CD4-positive, alpha-beta T cell treated with Interleukin-12 subunit alpha and Interleukin-12 subunit beta, for 1 hour (primary cell): Measurements from ENCODE around the gene TRIM33.

ENCODE experiments used
- DNase-seq: peaks from one replicate; pipeline ENCODE4 v3.0.0-alpha.2; 2020

Gene TRIM33

DNA sequence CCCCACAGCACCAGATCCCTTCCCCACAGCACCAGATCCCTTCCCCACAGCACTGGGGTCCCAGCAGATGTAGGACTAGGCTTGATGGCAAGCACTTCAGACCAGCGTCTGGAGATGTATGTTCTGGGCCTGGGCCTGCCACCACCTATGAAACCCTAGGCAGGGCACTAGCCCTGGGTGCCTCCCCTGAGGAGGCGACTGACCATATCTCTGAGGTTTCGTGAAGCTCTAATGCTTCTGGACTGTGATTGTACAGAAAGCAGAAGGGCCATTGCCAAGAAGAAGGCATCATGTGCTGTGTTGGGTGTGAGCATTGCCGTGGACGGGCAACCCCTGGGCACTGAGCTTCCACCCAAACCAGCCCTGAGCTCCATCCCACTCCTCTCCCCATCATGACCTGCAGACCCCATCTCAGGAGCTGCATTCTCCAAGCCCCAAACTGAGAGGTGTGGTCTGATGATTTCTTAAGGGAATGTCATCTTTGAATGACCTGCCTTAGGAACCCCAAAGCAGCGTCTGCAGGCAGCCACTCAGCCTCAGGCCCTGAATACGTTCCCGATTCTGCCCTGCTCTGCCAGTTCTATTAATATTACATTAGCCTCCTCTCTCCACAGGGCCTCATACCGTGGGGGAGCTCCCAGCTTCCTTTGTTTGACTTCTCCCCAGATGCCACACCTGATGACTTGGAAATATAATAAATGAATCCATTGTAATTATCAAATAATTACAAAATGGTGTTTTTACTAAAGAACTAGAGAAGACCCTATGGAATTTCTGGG is 163.4 kb downstream of the TRIM33 start:
- no peak for DNase-seq

DNA sequence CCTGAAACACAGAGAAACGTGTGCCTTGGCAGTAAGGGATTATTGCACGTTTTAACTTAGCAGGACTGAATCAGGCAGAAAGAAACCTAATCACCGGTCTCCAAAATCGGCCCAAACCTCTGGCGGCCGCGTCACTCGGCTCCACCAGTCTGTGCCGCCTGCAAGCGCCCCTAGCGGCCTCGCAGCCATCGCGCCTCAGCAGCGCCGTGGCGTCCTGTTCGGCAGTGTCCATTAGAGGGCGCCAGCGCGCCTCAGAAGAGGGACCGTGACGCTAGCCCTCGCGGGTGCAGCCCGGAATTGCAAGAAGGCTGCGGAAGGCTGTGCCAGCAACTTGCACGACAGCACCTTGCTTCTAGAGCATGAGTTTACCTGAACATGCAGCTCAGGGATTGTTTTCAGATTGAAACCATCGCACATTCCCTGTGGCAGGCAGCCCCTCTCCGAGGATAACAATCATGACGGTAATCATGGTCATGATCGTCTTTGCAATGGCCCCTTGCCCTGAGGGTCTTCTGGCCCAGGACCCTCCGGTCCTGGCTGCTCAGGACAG is 164.4 kb downstream of the TRIM33 start:
- DNase-seq: peak; percentile 97

DNA sequence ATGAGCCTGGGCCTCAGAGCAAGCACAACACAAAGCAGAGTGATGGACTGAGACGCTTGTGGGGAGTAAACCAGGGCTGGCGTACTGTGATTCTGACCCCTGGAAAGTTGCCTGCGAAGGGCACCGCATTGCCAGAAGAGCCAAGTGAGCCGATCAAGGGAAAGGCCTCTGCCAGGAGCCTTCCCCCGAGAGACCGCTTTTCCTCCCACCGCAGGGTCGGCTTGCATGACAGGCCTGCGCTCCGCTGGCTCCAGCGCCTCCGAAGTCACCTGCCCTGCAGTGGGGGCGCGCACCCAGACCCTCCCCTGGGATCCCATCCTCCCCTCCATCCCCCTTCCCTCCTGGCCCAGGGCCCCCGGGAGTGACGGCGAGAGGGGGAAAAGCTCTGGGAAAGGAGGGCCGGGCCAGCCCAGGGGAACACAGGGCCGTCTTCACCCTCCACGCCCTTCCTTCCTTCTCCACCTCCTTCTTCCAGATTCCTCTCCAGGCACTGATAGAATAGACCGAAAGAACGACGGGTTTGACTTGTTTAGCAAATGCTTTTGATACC is 165.0 kb downstream of the TRIM33 start:
- DNase-seq: no peak

DNA sequence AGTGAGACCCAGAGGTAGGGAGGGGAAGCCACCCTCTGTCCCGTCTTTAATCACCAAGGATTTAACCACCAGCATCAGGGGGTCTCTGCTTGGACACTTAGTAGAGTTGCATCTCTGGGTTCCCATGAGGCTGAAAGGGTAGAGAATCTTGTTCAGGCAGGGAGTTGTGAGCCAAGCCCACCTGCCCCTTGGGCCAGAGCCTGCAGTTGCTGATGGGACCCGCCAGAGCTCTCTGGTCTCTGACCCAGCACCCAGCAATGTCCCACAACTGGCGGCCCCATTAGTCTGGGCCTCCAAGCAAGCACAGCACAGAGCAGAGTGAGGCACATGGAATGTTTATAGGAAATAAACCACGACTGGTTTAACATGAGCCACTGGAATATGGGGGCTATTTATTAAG is 166.3 kb downstream of the TRIM33 start:
- no peak for DNase-seq
